Progenitor cell of endocrine pancreas (in vitro differentiated cells): Measurements from ENCODE around the gene NOTCH1. TPM values are rescaled to one million over a fixed set of nuclear protein-coding genes. Genes with fewer than 3 reads are reported as not detected.

Experiments used
- DNase-seq: peaks from one replicate; pipeline ENCODE4 v3.0.0; 2021; ENCODE audit warnings: low spot score; ENCODE audit not compliant: unreplicated experiment
- H3K27ac Mint-ChIP-seq: 2 replicates; pipeline ENCODE4 v1.8.0; 2021; ENCODE audit warnings: mild to moderate bottlenecking, moderate library complexity, mixed read lengths
- H3K27me3 Mint-ChIP-seq: 2 replicates; pipeline ENCODE4 v1.8.0; 2021; ENCODE audit warnings: mixed read lengths
- H3K36me3 Mint-ChIP-seq: 2 replicates; pipeline ENCODE4 v1.8.0; 2022; ENCODE audit warnings: mixed read lengths; ENCODE audit not compliant: insufficient read depth
- H3K4me1 Mint-ChIP-seq: 2 replicates; pipeline ENCODE4 v1.8.0; 2021; ENCODE audit warnings: low read depth, mixed read lengths
- H3K4me3 Mint-ChIP-seq: 2 replicates; pipeline ENCODE4 v1.8.0; 2021; ENCODE audit warnings: low read depth, mild to moderate bottlenecking, moderate library complexity, mixed read lengths
- H3K9me3 Mint-ChIP-seq: 2 replicates; pipeline ENCODE4 v1.8.0; 2021; ENCODE audit warnings: low read depth, mixed read lengths
- CTCF ChIP-seq: fragments of 200-600 bp; sonication (generic); IDR thresholded peaks from one replicate; pipeline ENCODE4 v1.5.0; 2021; ENCODE audit warnings: antibody characterized with exemption, mild to moderate bottlenecking; ENCODE audit not compliant: unreplicated experiment
- total RNA-seq: library from RNA; stranded (reverse); gene quantifications from 2 replicates; pipeline ENCODE4 v1.2.1, GENCODE V29; 2021

Gene NOTCH1
- total RNA-seq, 1 donor from 2014 or later: 130 TPM

GRCh38 chr9:136473354-136473721, 72.5 kb downstream of the NOTCH1 start:
- no peak for TF ChIP-seq CTCF
- Mint-ChIP-seq H3K36me3 (peaks cover 5% of the 10 kb centered on the region), H3K4me3 (no peak overlapping the region), H3K9me3 (no peaks in the 10 kb centered on the region), H3K4me1 (peaks cover under 1% of the 10 kb centered on the region), H3K27ac (no peak overlapping the region), H3K27me3 (no peaks in the 10 kb centered on the region)
- no peak for DNase-seq

- TF ChIP-seq CTCF: no peak
- Mint-ChIP-seq H3K4me3 (no peak overlapping the region), H3K36me3 (peaks cover 5% of the 10 kb centered on the region), H3K9me3 (no peaks in the 10 kb centered on the region), H3K27me3 (no peaks in the 10 kb centered on the region), H3K27ac (no peak overlapping the region), H3K4me1 (no peaks in the 10 kb centered on the region)
- DNase-seq: no peak
Observed at GRCh38 chr9:136472640-136473353, 73.1 kb downstream of the NOTCH1 start.

- no peak overlapping the region for H3K4me3 Mint-ChIP-seq
- no peak for DNase-seq
- no peaks in the 10 kb centered on the region for H3K27me3 Mint-ChIP-seq
- peaks cover 5% of the 10 kb centered on the region for H3K36me3 Mint-ChIP-seq
- H3K9me3 Mint-ChIP-seq: no peaks in the 10 kb centered on the region
- TF ChIP-seq CTCF: no peak
- no peaks in the 10 kb centered on the region for H3K4me1 Mint-ChIP-seq
- no peak overlapping the region for H3K27ac Mint-ChIP-seq
Observed at GRCh38 chr9:136471802-136472487, 73.9 kb downstream of the NOTCH1 start.

GRCh38 chr9:136470792-136471469, 74.9 kb downstream of the NOTCH1 start:
- H3K27ac Mint-ChIP-seq: no peak overlapping the region
- no peak for DNase-seq
- no peak overlapping the region for H3K4me3 Mint-ChIP-seq
- no peaks in the 10 kb centered on the region for H3K4me1 Mint-ChIP-seq
- H3K27me3 Mint-ChIP-seq: no peaks in the 10 kb centered on the region
- H3K36me3 Mint-ChIP-seq: peaks cover 8% of the 10 kb centered on the region
- no peaks in the 10 kb centered on the region for H3K9me3 Mint-ChIP-seq
- TF ChIP-seq CTCF: no peak

GRCh38 chr9:136470356-136470755, 75.5 kb downstream of the NOTCH1 start:
- H3K4me1 Mint-ChIP-seq: no peaks in the 10 kb centered on the region
- H3K27ac Mint-ChIP-seq: no peak overlapping the region
- no peak overlapping the region for H3K4me3 Mint-ChIP-seq
- no peak for TF ChIP-seq CTCF
- no peak for DNase-seq
- no peaks in the 10 kb centered on the region for H3K9me3 Mint-ChIP-seq
- no peaks in the 10 kb centered on the region for H3K27me3 Mint-ChIP-seq
- H3K36me3 Mint-ChIP-seq: peaks cover 9% of the 10 kb centered on the region
